T-helper 1 cell treated with Interleukin-12 subunit alpha and Interleukin-12 subunit beta and Interleukin-4 antibody, amounts not matched to agents 30 μg/mL and 1 μg/mL, for 36 hours (primary cell): ENCODE results near the gene DUSP10.

Experiments used
- H3K27ac Mint-ChIP-seq: one replicate; pipeline ENCODE4 v1.8.0; 2021; ENCODE audit warnings: mild to moderate bottlenecking, mixed read lengths
- H3K27me3 Mint-ChIP-seq: one replicate; pipeline ENCODE4 v1.8.0; 2021; ENCODE audit warnings: low read depth, mixed read lengths
- H3K36me3 Mint-ChIP-seq: one replicate; pipeline ENCODE4 v1.8.0; 2021; ENCODE audit warnings: low read depth, mixed read lengths
- H3K4me1 Mint-ChIP-seq: one replicate; pipeline ENCODE4 v1.8.0; 2021; ENCODE audit warnings: low read depth, mixed read lengths
- H3K4me3 Mint-ChIP-seq: one replicate; pipeline ENCODE4 v1.8.0; 2021; ENCODE audit warnings: mild to moderate bottlenecking, moderate library complexity, mixed read lengths
- H3K9me3 Mint-ChIP-seq: one replicate; pipeline ENCODE4 v1.8.0; 2021; ENCODE audit warnings: mixed read lengths

DUSP10 gene

DNA sequence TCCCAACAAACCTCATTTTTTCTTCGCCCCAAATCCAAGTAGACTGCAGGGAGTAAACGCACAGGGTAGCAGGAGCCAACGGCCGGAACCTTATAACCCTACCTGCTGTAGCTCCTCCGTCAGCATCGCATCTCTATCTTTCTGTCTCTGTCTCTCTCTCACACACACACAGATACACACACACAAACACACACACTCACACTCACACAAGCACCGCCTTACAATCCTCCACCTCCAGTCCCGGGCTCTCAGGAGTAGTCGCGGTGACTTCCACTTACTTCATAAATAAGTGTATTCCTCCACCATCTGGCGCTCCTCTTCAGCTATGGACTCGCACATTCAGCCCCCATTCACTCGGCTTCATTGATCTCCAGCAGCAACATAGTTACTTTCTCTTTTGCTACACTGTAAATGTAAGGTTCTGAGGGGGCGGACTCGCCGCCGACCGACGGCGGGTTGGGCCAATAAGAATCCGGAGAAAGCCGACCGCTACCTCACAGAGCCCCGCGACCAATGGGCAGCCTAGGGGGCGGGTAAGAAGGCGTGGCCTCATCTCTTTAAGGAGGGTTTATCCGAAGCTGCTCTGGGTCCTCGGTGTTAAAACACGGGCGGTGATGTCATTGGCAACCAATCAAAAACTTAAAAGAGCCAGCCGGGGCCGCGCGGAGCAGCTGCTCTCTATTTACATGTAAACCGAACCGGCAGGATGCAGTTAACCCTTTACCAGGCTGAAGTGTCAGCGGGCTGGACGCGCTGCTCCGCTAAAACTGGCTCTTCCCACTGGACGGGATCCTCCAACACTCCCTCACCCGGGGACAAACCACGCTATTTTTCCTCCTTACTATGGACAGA is at the start of gene DUSP10:
TSS of gene DUSP10 (minus strand) at position 387 of the 852 bp plus-strand sequence. CDS start 2,345 bp downstream, outside the sequence.
- Mint-ChIP-seq H3K36me3 (peaks cover 27% of the 10 kb centered on the region), H3K4me3 (no peak within 1 kb of the TSS), H3K4me1 (peaks cover 35% of the 10 kb centered on the region), H3K27me3 (no peaks in the 10 kb centered on the region), H3K27ac (peak within 1 kb of the TSS; percentile 77), H3K9me3 (no peaks in the 10 kb centered on the region)

- Mint-ChIP-seq H3K27me3 (peaks cover 3% of the 10 kb centered on the region), H3K36me3 (peaks cover 5% of the 10 kb centered on the region), H3K27ac (no peak overlapping the region), H3K4me1 (peaks cover 21% of the 10 kb centered on the region), H3K9me3 (no peaks in the 10 kb centered on the region), H3K4me3 (no peak overlapping the region)
Measured at GRCh38 chr1:221788466-221788865, 46.6 kb upstream of the DUSP10 start.

DNA sequence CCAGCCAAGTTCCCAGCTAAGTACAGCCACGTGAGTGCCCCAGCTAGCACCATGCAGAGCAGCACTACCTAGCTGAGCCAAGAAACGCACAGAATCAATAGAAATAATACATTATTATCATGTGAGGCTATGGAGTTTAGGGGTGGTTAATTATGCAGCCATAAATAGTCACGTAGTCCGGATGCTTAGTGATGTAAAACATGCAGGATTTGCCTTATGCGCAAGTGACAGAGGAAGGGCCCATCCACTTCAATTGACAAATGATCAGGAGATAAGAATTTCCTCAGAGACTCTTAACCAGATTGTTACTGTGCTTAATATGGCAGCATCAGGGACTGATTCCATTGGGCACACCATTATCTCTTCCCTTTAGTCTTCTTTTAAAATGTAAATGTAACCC is 44.8 kb upstream of the DUSP10 start:
- H3K27ac Mint-ChIP-seq = no peak overlapping the region
- H3K36me3 Mint-ChIP-seq = peaks cover 5% of the 10 kb centered on the region
- peaks cover 33% of the 10 kb centered on the region for H3K4me1 Mint-ChIP-seq
- H3K9me3 Mint-ChIP-seq = no peaks in the 10 kb centered on the region
- H3K4me3 Mint-ChIP-seq = no peak overlapping the region
- H3K27me3 Mint-ChIP-seq = peaks cover 3% of the 10 kb centered on the region

DNA sequence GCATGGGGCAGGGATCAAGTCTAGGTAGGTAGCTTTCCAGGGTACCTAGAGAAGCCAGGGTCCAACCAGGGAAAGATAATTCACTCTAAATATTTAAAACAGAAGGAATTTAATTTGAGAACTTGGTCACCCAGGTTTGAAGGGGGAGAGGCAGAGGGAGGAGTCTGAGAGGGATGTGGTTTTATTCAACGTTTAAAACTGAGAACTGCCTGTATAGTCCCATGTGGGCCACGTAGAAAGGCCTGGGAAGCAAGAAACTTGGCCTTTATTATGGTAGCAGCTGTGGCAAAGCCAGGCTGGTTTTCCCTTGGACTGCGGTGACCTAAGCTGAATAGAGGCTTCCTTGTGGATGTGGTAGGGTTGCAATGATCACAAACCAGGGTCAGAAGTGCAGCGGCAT is 42.0 kb upstream of the DUSP10 start:
- peaks cover 56% of the 10 kb centered on the region for H3K4me1 Mint-ChIP-seq
- H3K36me3 Mint-ChIP-seq = peaks cover 7% of the 10 kb centered on the region
- H3K4me3 Mint-ChIP-seq = peak overlapping the region; percentile 58

DNA sequence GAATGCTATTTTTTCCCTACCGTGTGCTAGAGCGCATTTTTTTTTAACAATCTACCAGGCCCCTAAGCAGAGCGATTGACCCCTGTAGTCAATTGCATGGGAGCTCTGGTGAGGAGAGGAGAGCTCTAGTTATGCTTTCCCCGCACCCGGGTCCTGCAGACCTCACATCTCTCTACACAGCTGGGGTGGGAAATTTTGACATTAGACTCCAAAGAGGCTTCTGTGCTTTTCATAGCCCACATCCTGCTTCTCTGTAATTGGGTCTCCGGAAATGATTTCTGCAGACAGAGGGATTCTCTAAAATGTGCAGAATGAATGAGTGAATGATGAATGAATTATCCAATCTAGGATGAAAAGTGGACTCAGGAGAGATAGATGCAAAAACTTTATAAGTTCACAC is 41.5 kb upstream of the DUSP10 start:
- H3K27ac Mint-ChIP-seq = peak overlapping the region; percentile 73
- H3K27me3 Mint-ChIP-seq = peaks cover 3% of the 10 kb centered on the region
- H3K4me3 Mint-ChIP-seq = peak overlapping the region; percentile 58
- H3K4me1 Mint-ChIP-seq = peaks cover 61% of the 10 kb centered on the region
- H3K9me3 Mint-ChIP-seq = no peaks in the 10 kb centered on the region
- peaks cover 7% of the 10 kb centered on the region for H3K36me3 Mint-ChIP-seq

More for the DNA sequence above, 42.0 kb upstream of the DUSP10 start:
- H3K9me3 Mint-ChIP-seq = no peaks in the 10 kb centered on the region
- H3K27me3 Mint-ChIP-seq = peaks cover 3% of the 10 kb centered on the region
- peak overlapping the region; percentile 73 for H3K27ac Mint-ChIP-seq

GRCh38 chr1:221782970-221783369 is 41.1 kb upstream of the DUSP10 start:
- peaks cover 3% of the 10 kb centered on the region for H3K27me3 Mint-ChIP-seq

DNA sequence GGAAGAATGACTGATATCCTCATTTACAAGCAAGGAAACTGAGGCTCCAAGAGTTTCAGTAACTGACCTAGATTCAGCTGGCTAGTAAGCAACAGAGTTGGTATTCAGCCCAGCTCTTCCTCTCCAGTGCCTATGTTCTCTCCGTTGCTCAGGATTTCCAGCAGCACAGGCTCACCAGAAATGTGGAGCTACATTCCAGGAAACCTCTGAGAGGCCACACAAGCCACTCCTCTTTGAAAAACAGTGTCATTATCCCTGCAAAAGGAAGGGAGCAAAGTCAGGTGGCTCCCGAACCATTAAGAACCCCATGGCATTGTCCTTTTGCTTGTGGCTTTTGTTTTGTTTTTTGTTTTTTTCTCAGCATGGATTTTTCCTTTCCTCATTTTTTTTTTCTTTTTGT is 40.6 kb upstream of the DUSP10 start:
- peaks cover 3% of the 10 kb centered on the region for H3K27me3 Mint-ChIP-seq
- peaks cover 70% of the 10 kb centered on the region for H3K4me1 Mint-ChIP-seq
- peak overlapping the region; percentile 73 for H3K27ac Mint-ChIP-seq
- H3K9me3 Mint-ChIP-seq = no peaks in the 10 kb centered on the region
- H3K4me3 Mint-ChIP-seq = peak overlapping the region; percentile 58
- H3K36me3 Mint-ChIP-seq = peaks cover 7% of the 10 kb centered on the region

More at GRCh38 chr1:221782970-221783369, 41.1 kb upstream of the DUSP10 start:
- peaks cover 65% of the 10 kb centered on the region for H3K4me1 Mint-ChIP-seq
- H3K4me3 Mint-ChIP-seq = peak overlapping the region; percentile 58
- peaks cover 7% of the 10 kb centered on the region for H3K36me3 Mint-ChIP-seq
- H3K27ac Mint-ChIP-seq = peak overlapping the region; percentile 73
- no peaks in the 10 kb centered on the region for H3K9me3 Mint-ChIP-seq

GRCh38 chr1:221781102-221781755 is 39.3 kb upstream of the DUSP10 start:
- no peak overlapping the region for H3K27ac Mint-ChIP-seq
- no peak overlapping the region for H3K4me3 Mint-ChIP-seq
- no peaks in the 10 kb centered on the region for H3K9me3 Mint-ChIP-seq
- no peaks in the 10 kb centered on the region for H3K27me3 Mint-ChIP-seq
- peaks cover 81% of the 10 kb centered on the region for H3K4me1 Mint-ChIP-seq
- peaks cover 3% of the 10 kb centered on the region for H3K36me3 Mint-ChIP-seq

GRCh38 chr1:221780175-221780574 is 38.3 kb upstream of the DUSP10 start:
- no peaks in the 10 kb centered on the region for H3K27me3 Mint-ChIP-seq
- peaks cover 91% of the 10 kb centered on the region for H3K4me1 Mint-ChIP-seq

DNA sequence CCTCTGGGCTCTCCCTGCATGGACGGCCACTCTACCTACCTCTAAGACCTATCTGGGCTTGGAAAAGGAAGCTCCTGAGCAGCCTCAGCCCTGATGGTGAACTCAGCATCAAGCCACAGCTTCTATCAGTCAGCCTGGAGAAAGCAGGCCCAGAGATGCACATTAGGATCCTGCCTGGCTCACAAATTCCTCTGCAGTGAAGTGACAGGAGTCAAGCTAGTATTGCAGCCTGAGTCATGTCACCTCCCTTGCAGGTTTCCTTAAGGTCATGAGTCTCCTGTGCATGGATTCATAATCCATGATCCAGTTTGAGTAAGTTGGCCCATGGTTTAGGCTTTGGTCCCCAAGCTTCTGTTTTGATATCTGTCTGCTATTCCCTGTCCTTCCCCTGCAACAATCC is 37.9 kb upstream of the DUSP10 start:
- Mint-ChIP-seq H3K9me3 (no peaks in the 10 kb centered on the region), H3K36me3 (peaks cover 5% of the 10 kb centered on the region), H3K4me3 (no peak overlapping the region), H3K27ac (no peak overlapping the region), H3K4me1 (peaks cover 91% of the 10 kb centered on the region), H3K27me3 (no peaks in the 10 kb centered on the region)

More at GRCh38 chr1:221780175-221780574, 38.3 kb upstream of the DUSP10 start:
- no peak overlapping the region for H3K27ac Mint-ChIP-seq
- no peak overlapping the region for H3K4me3 Mint-ChIP-seq
- no peaks in the 10 kb centered on the region for H3K9me3 Mint-ChIP-seq
- H3K36me3 Mint-ChIP-seq = peaks cover 3% of the 10 kb centered on the region

- H3K4me1 Mint-ChIP-seq = peaks cover 88% of the 10 kb centered on the region
- peaks cover 6% of the 10 kb centered on the region for H3K36me3 Mint-ChIP-seq
- peak overlapping the region; percentile 38 for H3K4me3 Mint-ChIP-seq
- H3K27ac Mint-ChIP-seq = peak overlapping the region; percentile 89
- no peaks in the 10 kb centered on the region for H3K27me3 Mint-ChIP-seq
- H3K9me3 Mint-ChIP-seq = no peaks in the 10 kb centered on the region
Measured at GRCh38 chr1:221778535-221779142, 36.8 kb upstream of the DUSP10 start.

DNA sequence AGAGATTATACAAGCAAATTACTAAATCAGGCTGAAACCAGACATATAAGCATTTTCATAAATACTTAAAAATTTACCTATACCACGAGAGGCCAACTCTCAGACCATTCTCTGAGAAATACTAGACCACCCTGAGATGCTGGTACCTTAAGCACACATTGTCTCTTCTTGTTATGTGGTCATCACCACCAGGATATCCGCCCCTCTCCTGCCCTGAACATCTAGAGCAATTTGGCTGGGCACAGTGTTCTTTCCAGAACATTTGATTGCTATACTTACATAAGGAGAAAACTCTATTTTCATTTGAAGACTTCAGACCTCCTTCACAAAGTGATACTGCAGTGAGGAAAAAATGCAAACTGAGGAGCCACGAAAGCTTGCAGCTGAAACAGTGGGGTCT is 36.2 kb upstream of the DUSP10 start:
- H3K4me3 Mint-ChIP-seq = peak overlapping the region; percentile 38
- H3K27ac Mint-ChIP-seq = peak overlapping the region; percentile 89

DNA sequence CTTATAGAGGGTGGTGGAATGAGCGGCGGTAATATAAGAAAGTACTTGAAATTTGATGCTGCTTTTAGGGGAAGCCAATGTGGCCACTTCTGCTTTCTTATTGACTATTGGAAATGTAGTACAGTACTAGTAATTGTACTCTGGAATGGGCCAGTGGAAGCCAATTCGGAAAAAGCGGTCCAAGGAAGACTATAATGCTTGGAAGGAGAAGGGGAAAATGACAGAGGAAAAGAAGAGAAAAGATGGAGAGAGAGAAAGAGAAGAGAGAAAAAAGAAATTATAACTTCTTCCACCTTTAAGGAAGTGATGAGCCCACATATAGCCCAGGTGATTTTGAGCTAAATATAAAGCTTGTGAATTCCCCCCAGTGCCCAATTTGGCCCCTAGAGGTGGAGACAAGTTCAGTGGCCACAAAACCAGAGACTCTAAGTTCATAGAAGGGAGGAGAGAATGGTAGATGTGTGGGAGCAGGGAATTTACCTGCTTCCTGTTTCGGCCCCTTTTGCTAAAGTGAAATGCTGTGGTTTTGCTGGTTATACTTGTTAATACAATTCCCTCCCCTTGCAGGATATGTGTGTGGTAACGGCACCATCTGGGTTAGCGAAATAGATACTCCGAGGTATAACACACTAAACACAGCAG is 35.7 kb upstream of the DUSP10 start:
- Mint-ChIP-seq H3K27me3 (no peaks in the 10 kb centered on the region), H3K4me1 (peaks cover 79% of the 10 kb centered on the region), H3K9me3 (no peaks in the 10 kb centered on the region), H3K27ac (peak overlapping the region; percentile 89), H3K4me3 (peak overlapping the region; percentile 76), H3K36me3 (peaks cover 6% of the 10 kb centered on the region)

More for the DNA sequence above, 36.2 kb upstream of the DUSP10 start:
- Mint-ChIP-seq H3K27me3 (no peaks in the 10 kb centered on the region), H3K36me3 (peaks cover 6% of the 10 kb centered on the region), H3K4me1 (peaks cover 85% of the 10 kb centered on the region), H3K9me3 (no peaks in the 10 kb centered on the region)
